HG03039 (cell line): Measurements from ENCODE around the gene MSH6.
A peak's percentile ranks its signal among the peaks of the same experiment; 100 is the strongest.

Experiments used
- ATAC-seq: cut with Tn5 transposase; IDR thresholded peaks from one replicate; pipeline ENCODE4 v1.9.1; 2021; ENCODE audit warnings: mild to moderate bottlenecking, moderate library complexity; ENCODE audit not compliant: unreplicated experiment

MSH6 gene, protein sequence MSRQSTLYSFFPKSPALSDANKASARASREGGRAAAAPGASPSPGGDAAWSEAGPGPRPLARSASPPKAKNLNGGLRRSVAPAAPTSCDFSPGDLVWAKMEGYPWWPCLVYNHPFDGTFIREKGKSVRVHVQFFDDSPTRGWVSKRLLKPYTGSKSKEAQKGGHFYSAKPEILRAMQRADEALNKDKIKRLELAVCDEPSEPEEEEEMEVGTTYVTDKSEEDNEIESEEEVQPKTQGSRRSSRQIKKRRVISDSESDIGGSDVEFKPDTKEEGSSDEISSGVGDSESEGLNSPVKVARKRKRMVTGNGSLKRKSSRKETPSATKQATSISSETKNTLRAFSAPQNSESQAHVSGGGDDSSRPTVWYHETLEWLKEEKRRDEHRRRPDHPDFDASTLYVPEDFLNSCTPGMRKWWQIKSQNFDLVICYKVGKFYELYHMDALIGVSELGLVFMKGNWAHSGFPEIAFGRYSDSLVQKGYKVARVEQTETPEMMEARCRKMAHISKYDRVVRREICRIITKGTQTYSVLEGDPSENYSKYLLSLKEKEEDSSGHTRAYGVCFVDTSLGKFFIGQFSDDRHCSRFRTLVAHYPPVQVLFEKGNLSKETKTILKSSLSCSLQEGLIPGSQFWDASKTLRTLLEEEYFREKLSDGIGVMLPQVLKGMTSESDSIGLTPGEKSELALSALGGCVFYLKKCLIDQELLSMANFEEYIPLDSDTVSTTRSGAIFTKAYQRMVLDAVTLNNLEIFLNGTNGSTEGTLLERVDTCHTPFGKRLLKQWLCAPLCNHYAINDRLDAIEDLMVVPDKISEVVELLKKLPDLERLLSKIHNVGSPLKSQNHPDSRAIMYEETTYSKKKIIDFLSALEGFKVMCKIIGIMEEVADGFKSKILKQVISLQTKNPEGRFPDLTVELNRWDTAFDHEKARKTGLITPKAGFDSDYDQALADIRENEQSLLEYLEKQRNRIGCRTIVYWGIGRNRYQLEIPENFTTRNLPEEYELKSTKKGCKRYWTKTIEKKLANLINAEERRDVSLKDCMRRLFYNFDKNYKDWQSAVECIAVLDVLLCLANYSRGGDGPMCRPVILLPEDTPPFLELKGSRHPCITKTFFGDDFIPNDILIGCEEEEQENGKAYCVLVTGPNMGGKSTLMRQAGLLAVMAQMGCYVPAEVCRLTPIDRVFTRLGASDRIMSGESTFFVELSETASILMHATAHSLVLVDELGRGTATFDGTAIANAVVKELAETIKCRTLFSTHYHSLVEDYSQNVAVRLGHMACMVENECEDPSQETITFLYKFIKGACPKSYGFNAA (N-terminal part only)

DNA sequence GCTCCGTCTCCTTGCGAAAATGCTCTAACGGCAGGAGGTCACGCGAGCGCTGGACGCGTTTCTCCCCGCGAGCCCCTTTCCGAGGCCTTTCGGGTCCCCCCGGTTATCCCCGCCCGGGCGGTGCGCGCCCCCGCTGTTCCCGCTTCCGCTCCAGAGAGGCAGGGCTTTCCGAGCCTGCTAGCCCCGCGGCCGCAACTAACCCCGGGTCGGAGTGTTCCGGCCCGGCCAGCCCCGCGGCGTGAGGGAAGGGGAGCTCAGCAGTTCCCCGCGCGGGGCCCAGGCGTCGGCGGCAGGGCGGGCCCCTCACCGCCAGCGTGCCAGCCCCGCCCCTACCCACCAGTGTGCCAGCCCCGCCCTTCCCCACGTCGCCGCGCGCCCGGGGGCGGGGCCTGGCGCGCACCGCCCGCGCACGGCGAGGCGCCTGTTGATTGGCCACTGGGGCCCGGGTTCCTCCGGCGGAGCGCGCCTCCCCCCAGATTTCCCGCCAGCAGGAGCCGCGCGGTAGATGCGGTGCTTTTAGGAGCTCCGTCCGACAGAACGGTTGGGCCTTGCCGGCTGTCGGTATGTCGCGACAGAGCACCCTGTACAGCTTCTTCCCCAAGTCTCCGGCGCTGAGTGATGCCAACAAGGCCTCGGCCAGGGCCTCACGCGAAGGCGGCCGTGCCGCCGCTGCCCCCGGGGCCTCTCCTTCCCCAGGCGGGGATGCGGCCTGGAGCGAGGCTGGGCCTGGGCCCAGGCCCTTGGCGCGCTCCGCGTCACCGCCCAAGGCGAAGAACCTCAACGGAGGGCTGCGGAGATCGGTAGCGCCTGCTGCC lies at the start of gene MSH6:
Gene MSH6 (plus strand): TSS at position 475 of the 815 bp plus-strand sequence. CDS start 89 bp downstream, at position 564.
- ATAC-seq, result peak; percentile 81

DNA sequence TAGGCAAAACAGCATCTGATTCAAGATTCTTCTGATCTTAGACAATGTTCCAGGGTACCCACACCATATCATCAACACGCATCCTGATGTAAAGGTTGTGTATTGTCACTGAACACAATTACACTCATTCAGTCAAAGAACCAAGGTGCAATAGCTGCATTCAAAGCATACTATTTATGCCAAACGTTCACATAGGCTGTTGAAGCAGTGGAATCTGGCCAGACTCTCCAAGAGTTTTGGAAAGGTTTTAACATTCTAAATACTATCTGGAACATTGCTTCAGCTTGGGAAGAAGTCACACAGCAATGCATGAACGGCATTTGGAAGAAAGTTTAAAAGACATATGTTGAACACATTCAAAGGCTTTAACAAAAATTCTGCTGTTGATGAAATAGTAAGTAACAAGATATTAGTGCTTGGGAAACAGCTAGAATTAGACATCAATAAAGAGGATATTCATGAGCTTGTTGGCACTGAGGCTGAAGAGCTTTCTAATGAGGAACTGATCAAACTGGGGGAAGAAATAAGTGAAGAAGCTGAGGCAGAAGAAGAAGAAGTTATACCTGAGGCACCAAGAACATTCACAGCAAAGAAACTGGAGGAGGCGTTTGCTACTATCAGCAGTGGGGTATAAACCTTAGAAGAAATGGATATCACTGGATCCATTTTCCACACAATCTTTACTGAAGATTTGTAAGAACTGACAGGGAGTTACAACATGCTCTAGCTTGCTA lies 47.6 kb upstream of the MSH6 start:
- no peak for ATAC-seq

DNA sequence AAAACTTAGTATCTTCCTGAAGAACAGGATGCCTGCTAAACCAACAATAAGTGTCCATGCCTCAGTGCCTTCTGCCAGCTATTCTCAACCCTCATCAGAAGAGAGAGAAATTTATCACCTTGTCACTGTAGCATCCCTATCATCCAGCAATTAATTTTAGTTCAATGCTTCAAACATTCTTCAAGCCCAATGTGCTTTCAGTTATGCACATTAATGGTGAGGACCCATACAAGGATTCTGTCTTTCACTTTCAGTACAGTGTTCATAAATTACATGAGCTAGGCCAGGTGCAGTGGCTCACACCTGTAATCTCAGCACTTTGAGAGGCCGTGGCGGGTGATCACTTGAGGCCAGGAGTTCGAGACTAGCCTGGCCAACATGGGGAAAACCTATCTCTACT lies 47.0 kb upstream of the MSH6 start:
- peak; percentile 59 for ATAC-seq

DNA sequence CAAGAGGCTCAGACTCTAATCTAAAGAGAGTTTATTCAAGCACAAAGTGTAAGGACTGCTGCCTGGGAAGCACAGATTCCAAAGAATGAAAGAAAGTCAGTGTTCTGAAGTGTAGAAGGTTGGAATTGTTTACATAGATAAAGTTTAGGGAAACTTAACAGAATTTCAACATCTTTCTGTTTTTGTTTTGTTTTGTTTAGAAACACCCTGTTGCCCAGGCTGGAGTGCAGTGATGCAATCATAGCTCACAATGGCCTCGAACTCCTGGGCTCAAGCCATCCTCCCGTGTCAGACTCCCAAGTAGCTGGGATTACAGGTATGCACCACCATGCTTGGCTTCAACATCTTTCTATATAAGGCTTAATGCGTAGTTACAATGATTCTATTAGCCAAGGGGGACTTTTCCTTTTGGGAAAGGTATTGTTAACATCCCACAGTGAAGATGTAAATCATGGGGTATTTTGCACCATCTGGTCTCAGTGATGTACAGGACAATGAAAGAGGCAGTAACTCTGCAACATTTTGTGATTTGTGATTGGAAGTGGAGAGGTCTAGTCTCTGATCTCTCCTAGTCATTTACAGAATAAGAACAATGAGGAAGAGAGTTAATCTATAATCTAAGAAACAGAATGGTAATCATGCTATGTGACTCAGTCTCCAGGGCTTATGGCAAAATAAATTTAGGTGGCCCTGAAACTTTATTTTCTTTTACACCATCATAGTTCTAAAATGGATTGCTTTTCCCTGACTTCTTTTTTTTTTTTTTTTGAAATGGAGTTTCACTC lies 45.6 kb upstream of the MSH6 start:
- ATAC-seq, result no peak

DNA sequence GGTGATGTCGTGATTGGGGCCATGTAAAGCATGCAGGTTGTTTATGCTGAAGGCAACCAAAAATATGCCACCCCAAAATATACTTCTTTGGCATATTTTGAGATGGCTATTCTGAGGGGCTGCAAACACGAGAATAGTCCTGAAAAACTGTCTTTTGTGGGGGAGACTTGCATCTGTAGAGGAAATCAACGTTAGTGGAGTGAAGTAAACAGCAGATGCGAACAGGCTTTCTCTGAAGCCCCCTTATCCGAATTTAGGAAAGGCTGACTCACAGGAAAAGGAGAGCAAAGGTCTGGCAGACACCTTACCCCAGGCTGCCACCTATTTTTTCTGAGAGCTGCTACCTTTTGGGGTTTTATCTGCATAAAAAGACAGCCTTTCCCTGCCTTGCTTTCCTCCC lies 44.6 kb upstream of the MSH6 start:
- no peak for ATAC-seq

DNA sequence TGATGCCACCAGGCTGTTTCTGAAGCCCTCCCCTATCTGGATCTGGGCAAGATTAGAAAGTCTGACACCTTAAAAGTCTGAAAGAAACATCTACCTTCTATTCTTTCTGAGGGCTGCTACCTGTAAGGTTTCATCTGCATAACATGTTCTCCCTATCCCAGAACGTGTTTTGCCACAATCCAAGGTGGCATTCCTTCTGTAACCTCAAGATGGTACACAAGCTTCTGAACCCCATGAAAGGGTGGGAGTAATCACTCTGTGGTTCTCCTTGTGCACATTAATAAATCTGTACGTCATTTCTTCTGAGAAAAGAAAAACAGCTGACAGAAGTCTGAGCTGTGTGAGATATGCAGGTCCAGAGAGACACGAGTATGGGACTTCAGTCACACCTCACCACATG lies 41.8 kb upstream of the MSH6 start:
- ATAC-seq, result no peak

DNA sequence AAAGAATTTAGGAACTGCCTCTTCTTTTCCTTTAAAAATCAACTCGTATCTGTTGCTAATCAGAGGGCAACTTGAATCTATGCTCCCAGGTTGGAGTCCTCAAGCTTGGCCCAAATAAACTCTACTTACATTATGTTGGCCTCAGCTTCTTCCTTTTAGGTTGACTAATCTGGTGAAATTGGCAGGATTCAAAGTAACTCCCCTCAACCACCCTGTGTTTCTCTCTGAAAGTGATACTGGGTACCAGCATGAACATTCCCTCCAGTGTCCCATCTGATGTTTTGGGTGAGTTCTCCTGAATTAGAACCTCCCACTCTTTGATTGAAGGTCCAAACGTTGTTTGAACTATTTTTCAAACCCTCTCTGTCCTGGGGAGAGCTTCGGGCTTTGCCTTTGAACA lies 41.3 kb upstream of the MSH6 start:
- ATAC-seq, result no peak

DNA sequence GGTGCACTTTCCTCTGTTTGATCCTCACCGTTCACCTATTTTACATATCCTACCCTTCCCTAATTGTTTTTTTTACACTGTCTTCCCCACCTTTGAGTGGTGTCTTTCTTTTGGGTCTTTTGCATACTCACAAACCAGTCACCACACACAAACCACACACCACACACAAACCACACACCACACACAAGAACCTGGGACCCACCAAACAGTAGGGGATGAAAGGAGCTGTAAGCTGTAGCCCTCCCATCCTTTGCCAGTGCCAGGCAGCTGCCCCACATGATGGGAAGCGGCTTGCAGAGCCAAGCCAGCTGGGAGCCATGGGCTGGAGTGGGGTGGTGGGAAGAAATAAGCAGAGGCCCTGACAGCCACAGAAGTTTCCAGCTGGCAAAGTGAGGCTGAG lies 38.9 kb upstream of the MSH6 start:
- no peak for ATAC-seq

DNA sequence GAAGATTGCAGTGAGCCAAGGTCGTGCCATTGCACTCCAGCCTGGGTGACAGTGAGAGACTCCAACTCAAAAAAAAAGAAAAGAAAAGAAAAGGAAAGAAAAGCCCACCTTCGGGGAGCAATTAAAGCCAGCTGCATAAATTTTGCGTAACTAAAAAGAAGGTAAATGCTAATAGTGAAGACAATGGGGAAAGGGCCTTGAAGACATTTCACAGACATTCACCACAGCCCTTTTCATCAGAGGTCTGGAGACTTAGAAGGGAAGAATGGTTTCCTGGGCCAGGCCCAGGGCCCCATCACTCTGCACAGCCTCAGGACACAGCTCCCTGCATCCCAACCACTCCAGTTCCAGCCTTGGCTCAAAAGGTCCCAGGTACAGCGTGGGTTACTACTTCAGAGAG lies 35.1 kb upstream of the MSH6 start:
- ATAC-seq, result no peak

DNA sequence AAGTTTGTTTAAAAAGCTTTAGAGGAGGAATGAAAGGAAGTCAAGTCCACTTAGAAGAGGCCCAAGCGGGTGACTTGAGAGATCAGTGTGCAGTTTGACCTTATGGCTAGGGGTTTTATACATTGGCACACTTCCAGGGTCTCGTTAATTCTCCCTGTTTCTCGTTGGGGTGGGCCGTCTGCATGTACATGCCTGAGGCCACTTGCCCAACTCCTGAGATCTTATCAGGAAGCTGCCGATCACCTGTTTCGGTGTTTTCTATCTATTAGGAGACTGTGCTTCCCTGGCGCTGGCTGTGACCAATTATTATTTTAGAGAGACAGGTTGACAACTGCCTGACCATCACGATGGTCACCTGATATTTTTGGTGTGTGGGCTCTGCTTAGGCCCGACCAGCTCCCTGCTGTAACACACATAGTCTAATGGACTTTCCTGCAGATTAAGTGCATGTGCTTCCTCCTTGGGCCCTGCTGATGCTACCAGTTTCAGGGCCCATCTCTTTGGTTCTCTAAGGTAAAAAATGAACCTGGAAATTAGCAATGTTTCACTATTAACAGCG lies 31.0 kb upstream of the MSH6 start:
- peak; percentile 27 for ATAC-seq

DNA sequence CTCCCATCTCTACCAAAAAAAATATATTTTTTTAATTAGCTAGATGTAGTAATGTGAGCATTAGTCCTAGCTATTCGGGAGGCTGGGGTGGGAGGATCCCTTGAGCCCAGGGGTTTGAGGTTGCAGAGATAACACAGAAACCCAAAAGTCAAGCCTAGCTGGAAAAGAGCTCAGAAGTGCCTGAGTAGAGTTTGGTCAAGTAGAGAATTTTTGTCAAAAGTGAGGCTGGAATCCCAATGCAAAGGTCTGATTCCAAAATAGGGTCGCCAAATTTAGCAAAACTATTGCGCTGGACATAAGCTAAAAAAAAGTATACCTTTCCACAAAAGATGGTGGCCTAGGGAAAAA lies 15.5 kb upstream of the MSH6 start:
- ATAC-seq, result no peak

DNA sequence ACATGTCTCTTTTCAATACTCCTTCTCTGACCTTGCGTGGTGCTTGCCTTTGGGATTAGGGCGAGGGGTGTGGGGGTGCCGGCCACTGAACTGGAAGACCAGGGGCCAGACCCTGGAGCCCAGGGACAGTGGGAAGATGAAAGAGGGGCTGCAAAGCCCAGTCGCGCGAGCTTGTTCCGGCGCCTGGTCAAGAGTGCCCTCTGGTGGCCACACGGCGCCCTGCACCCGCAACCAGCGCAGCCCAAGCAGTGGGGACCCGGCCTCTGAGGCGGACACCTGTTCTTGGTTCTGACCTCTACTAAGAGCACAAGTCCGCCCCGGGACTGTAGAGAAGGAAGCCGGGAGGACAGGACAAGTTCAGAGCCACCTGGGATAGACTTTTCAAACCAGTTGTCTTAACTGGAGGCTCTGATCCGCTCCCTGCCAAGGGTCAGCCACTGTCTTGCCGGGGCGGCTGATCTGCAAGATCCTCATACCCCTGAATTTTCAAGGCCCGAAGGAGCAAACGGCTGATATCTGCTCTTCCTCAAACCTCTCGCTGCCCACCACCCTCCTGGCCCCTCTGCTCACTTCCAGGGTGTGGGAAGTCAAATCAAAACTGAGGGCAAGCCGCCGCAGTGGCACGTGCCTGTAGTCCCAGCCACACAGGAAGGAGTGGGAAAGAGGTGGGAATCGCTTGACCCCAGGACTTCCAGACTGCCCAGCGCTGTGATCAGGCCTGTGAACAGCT lies 14.9 kb upstream of the MSH6 start:
- ATAC-seq, result peak; percentile 71

DNA sequence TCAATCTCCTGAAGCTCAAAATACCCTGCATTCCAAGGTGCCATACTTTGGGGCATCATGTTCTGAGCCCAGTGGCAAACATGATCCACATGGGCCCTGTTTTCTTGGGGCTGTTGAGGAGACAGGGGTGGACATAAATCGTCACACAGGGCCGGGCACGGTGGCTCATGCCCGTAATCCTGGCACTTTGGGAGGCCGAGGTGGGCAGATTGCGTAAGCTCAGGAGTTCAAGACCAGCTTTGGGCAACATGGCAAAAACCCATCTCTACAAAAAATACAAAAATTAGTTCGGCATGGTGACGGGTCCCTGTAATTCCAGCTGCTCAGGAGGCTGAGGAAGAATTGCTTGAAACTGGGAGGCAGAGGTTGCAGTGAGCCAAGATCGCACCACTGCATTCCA lies 13.6 kb upstream of the MSH6 start:
- no peak for ATAC-seq

DNA sequence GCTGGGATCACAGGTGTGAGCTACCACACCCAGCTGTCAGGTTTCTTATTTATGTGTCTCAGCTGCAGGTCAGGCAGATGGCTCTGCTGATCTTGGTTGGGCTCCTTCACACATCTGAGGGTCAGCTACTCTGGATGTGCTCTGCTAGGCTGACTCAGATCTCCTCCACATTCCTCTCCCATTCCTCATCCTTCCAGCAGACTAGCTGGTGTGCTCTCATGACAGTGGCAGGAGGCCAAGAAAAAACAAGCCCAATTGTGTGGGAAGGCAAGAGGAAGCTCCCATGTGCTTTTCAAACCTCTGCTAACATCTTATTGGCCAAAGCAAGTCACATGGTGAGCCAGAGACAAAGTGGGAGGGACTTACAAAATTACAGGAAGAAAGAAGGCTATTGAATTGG lies 11.7 kb upstream of the MSH6 start:
- no peak for ATAC-seq

DNA sequence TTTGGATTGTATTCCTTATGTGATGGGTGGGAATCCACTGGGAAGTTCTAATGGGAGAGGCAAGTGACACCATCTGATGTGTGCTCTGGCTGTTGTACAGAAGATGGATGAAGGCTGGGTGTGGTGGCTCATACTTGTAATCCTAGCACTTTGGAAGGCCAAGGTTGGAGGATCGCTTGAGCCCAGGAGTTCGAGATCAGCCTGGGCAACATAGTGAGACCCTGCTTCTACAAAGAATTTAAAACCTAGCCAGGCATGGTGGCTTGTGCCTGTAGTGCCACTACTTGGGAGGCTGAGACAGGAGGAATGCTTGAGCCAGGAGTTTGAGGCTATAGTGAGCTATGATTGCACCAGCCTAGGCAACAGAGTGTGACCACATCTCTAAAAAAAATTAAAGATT lies 10.6 kb upstream of the MSH6 start:
- ATAC-seq, result no peak

DNA sequence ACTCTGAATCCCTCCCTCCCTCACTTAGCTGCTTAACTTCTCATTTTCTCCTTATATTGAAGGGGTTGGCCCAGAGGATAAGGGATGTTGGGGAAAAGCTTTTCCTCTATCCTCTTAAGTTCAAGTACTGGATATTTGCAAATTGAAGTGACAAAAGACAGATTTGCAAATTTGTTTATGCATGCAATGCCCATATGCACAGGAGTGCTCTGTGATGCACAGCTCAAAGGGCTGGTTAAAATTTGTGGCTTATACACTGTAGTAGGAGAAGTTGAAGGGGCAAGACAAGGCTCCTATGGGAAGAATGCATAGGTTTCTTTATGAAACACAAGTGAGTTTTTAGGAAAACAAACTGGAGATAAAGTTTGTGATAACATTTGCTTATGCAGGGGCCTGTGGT lies 8.4 kb upstream of the MSH6 start:
- no peak for ATAC-seq

DNA sequence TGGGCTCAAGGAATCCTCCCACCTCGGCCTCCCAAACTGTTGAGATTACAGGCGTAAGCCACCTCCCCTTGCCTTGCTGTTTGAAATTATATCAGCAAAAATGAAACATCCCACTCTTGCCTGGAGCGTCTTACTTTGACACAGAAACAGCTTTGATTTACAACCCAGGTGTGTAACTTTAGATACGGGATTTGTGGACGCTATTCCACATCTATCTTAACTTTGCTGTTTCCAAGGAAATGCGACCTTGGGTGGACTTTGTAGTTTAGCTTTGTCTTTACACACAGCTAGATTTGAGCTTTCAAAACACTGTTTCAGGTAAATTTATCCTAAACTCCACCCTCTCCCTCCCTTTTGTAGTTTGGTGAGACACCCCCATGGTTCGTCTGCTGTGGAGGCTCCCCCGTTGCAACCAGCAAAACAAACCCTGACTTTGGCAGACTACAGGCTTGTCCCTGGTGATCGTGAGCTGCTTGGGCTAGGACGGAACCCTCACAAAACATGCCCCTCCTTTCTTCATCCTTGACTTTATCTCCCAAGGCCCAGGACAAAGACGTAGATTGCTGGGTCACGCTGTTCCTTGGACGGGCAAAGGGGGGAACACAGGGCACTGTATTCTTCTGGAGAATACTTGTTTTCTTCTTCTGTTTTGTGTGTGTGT lies 5.5 kb upstream of the MSH6 start:
- no peak for ATAC-seq
